ENCODE data around the gene HLA-DQB2.
"Not testable (repeated sequence)": the region's sequence is repeated elsewhere in the genome, so short reads cannot be mapped to it uniquely, and the experiment has no call there.

Gene HLA-DQB2

DNA sequence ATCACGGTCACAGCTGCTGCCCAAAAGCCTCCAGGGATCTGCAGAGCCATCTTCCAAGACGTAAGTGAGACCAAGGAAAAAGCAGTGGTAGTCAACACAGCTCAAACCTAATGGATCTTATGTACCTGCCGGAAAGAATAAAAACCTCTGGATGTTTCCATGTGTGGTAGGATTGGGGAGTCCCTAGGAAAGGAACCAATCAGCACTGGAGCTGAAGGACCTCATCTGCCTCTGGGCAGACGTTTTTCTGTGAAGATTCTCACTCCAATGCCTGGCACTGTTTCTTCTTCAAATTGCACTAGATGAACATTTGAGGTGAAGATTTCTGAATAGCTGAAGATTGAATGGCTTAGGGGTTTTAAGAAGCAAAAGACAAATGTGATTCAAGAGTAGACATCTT is at the start of gene HLA-DQB2:
Gene HLA-DQB2 (minus strand): TSS at position 112 of the 400 bp plus-strand sequence. CDS start 62 bp downstream, at position 50.
- DNase-seq (ENCODE audit: low read depth), result no peak

DNA sequence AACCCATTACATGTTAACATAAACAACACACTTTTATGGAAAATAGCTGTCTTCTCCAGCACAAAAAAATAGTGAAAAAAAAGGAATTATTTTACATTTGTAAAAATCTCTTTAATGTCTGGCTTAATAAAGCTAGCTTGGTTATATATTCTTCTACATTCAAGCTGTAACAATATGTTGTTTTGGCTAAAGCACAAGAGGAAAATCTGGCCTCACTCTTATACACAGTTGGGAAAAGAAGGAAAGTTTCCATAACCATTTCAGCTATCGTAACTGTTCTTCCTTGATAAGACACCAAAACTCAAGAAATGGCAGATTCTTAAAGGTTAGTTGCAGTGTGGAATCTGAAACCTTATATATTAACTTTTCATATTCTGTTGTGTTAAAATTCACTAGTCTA is 45.8 kb upstream of the HLA-DQB2 start:
- DNase-seq (ENCODE audit: low read depth), result no peak

DNA sequence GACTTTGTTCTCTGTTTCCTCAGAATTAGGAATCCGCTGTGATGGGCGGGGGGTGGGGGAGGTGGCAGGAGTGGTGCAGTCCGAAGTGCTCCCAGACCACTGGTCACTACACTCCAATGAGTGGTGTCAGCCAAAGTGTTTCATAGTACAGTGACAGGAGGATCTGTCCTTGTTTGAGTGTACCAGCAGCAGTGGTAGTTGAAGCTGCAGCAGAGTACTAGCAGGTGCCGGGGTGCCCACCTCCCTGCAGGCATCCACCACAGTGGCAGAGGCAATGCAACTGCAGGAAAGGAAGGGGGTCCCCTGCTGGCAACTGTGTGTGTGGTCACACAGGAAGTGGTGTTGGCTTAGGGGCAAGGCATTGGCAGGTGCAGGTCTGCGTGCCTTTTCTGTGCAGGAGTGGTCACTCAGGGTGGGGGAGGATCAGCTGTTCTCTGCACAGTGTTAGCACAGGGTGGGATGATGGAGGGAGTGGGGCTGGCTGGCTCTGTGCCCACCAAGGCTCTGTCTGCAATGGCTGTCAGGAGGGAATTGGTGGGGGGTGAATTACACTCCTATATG is 43.8 kb upstream of the HLA-DQB2 start:
- DNase-seq (ENCODE audit: low read depth), result no peak

DNA sequence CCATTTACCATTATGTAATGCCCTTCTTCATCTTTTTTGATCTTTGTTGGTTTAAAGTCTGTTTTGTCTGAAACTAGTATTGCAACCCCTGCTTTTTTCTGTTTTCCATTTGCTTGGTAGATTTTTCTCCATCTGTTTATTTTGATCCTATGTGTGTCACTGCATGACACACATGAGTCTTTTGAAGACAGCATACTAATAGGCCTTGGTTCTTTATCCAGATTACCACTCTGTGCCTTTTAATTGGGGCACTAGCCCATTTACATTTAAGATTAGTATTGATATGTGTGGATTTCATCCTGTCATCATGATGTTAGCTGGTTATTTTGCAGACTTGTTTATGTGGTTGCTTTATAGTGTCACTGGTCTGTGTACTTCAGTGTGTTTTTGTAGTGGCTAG is 42.1 kb upstream of the HLA-DQB2 start:
- DNase-seq (ENCODE audit: low read depth), result not testable (repeated sequence)

DNA sequence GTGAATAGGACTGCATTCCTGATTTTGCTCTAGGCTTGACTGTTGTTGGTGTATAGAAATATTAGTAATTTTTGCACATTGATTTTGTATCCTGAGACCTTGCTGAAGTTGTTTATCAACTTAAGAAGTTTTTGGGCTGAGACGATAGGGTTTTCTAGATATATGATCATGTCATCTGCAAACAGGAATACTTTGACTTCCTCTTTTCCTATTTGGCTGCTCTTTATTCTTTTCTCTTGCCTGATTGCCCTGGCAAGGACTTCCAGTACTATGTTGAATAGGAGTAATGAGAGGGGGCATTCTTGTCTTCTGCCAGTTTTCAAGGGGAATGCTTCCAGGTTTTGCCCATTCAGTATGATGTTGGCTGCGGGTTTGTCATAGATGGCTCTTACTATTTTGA is 40.1 kb upstream of the HLA-DQB2 start:
- DNase-seq (ENCODE audit: low read depth), result no peak

DNA sequence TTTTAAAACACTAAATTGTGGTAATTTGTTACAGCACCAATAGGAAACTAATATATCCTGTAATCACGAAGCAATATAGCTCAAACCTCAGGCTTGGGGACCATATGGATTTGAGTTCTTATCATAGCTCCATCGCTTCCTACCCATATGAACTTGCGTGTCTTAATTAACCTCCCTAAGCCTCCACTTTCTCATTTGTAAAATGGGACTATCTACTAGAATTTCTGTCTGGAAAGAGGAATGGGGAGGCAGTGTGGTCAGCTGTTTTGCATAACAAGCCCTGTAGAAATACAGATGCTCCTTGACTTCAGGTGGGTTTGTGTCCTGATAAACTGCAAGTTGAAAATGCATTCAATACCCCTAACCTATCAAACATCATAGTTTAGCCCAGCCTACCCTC is 36.4 kb upstream of the HLA-DQB2 start:
- DNase-seq (ENCODE audit: low read depth), result no peak

DNA sequence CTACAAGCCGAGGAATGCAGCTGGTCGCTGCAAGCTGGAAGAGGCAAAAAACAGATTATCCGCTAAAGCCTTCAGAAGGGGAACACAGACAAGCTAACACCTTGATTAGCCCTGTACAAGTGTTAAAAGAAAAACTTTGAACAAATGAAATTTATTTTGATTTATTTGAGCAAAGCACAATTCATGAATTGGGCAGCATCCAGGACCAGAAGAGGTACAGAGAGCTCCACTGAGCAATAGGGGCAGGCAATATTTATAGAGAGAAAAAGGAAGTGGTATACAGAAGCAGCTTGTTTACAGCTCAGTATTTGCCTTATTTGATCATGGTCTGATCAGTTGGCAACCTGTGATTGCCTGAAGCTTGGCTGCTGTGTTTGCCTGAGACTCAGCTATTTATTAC is 35.8 kb upstream of the HLA-DQB2 start:
- no peak for DNase-seq (ENCODE audit: low read depth)

DNA sequence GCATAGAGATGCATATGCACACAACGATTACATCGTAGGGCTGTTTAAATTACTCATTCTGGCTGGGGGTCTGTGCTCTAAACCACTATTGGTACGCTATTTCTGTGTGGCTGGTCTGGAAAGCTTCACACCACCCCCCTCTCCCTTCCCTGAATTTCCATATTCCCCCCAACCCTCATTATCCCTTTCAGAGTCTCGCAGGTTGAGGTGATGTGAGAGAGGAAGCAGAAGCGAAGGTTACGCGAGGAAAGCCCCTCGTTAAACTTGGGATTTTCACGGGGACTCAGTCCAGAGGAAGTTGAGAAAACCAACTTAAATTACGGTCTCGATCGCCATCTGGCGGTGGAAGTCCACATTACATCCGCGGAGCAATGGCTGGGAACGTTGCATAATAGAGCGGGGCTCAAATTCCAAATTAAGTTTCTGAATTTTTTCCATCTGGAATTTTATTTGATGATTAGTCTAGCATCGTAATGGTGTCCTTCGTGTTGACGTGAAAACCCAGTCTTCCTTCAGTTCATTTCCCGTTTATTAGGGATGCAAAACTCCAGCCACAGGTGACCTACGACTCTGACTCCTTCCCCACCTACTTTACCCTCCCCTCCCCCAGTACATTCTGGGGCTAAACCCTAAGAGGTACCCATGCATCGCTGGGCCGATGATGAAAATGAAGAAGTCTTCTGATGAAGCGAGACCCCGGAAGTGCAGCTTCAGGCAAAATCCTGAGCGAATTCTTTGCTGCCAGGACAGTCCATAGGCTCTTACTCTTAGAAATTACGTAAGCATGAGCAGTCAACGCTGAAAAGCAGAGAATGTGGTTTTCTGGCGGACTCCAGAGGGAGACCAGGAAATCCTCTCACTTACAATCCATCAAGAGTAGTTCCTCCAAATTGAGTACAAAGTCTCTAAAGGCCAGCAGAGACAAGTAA is 33.8 kb upstream of the HLA-DQB2 start:
- DNase-seq (ENCODE audit: low read depth), result peak; percentile 74

DNA sequence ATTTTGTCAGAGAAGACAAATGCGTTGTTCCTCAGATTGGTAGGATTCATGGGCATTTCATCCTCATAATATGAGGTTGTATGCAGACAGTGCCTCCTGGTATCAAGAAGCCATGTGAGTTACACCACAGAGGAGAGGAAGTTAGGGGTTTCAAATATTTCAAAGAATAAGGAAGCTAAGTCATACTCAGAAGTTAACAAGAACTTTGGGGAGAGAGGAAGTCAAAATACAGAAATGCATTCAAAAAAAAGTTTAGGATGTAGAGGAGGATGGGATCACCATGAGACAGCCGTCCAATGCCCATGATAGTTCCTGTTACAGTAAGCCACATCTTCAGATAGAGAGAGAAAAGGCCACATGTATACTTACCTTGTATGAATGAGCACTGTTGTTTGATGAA is 31.2 kb upstream of the HLA-DQB2 start:
- no peak for DNase-seq (ENCODE audit: low read depth)

DNA sequence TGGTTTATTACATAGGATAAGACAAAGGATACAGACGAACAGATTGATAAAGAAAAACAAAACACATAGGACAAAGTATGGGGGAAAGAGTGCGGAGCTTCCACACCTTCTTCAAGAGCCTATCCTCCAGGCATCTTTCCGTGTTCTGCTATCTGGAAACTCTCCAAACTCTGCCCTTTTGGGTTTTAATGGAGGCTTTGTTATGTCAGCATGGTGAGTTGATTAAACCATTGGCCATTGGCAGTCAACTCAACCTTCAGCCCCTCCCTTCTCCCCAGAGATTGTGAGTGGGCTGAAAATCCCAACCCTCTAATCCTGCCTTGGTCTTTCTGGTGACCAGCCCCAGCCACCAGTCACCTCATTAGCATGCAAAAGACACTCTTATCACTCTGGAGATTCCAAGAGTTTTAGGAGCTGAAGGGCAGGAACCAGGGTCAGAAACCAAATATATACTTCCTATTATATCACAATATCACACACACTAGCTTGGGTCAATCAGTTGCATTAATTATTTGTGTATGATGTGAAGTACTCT is 29.6 kb upstream of the HLA-DQB2 start:
- DNase-seq (ENCODE audit: low read depth), result no peak

DNA sequence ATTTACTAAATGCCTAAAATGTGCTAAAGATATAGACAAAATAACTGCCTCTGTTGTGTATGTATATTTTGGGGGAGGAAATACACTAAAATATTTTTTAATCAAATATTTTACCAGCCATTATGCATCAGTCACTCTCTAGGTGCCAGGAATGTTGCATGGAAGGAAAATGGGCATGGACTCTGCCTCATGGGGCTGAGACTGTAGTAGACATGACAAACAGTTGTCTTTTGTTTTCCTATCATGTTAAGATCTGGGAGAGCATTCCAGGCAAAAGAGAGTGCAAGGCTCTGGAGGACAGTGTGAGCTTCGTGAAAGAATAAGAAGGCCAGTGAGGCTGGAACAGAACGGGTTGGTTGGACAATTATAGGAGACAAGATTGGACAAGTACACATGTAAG is 27.0 kb upstream of the HLA-DQB2 start:
- DNase-seq (ENCODE audit: low read depth), result no peak

DNA sequence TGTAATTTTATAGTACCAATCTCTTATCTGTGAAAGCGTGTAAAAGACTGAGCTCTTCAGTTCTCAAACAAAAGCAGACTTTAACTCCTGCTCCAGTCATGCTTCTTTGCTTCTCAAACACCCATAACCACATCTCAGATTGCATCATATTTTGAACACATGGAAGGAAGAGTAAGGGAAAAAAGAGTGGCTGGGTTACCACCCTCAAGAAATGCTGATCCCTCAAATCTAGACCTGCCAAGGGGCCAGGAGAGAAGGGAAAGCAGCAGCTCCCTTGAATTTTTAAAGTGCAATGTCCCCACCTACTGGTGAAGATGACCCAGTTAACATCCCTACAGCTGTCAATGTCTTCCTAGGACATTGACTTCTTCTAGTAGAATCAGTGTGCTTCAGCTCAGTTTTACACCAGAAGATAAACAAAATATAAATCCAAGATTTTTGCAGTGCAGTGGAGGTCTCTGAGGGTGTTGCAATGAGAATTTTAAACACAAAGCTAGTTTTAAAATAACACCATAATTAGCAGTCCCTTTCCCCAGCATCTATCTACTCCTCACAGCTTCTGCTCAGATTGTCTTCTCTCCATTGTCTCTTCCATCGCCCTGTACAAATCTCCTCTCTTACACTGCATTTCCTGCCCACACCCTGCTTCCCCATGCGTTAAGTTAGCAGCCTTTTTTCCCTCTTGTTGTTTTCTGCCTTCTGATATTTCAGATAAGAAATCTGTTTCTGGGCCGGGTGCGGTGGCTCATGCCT is 22.6 kb upstream of the HLA-DQB2 start:
- DNase-seq (ENCODE audit: low read depth), result no peak

DNA sequence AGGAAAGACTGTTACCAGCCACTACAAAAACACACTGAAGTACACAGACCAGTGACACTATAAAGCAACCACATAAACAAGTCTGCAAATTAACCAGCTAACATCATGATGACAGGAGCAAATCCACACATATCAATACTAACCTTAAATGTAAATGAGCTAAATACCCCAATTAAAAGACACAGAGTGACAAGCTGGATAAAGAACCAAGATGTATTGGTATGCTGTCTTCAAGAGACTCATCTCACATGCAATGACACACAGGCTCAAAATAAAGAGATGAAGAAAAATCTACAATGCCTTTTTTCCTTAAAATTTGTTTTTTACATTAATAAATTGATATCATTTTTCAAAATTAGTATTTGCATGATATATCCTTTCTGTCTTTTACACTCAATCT is 19.6 kb upstream of the HLA-DQB2 start:
- not testable (repeated sequence) for DNase-seq (ENCODE audit: low read depth)

DNA sequence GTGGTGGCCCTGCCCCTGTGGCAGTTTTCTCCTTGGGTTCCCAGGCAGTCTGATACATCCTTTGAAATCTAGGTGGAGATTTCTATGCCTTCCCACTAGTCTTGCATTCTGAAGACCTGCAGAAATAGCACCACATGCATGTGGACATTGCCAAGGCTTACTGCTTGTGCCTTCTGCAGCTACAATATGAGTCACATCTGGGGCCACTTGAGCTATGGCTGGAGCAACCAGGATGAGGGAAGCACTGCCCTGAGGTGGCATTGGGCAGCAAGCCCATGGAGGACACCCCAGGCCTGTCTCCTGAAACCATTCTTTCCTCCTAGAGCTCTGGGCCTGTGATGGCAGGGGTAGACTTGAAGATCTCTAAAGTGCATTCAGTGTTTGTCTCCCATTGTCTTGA is 15.7 kb upstream of the HLA-DQB2 start:
- no peak for DNase-seq (ENCODE audit: low read depth)

DNA sequence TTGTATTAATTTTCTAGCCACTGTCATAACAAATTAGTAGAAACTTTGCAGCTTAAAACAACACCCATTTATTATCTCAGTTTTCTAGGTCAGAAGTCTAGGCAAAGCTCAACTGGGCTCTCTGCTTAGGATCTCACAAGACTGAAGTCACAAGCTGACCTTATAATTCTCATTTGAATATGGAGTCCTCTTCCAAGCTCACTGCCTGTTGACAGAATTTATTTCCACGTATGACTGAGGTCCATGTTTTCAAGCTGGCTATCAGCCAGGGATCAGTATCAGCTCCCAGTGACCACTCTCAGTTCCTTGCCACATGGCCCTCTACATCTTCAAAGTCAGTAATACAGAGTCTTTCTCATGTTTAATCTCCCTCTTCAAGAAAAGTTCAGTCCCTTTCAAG is 11.7 kb upstream of the HLA-DQB2 start:
- DNase-seq (ENCODE audit: low read depth), result no peak

DNA sequence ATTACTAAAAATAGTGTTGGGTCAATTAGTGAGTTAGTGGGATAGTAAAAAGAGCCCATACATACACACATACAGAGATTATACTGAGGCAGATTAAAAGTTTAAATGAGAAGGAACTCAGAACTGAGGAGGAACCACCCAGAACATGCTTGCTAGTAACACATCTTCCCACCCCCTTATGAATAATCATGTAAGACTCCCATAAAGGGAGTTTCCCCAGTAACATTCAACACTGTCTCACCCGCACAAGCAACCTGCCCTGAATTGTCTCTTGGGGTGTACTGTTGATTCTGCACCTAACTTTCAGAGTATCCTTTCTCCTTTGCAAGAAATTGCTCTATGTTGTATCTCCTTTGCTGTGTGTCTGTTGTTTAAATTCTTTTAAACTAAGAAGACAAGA is 11.1 kb upstream of the HLA-DQB2 start:
- no peak for DNase-seq (ENCODE audit: low read depth)

DNA sequence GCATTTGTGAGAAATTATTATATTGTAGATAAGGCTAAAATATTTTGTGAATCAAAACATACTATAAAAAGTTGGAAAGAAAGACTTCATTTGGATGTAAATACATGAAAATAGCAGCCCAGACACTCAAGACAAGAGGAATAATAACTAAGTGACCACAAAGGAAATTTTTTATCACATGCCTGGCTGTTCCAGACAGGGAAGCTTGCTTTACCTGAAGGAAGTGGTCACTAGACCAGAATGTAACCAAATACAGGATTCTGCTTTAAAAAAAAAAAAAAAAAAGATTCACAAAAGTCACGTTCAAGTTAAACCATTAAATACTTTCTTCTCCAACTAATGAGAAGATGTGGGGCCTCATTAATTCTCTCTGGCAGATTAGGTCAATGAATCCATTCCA is 9.3 kb upstream of the HLA-DQB2 start:
- no peak for DNase-seq (ENCODE audit: low read depth)

DNA sequence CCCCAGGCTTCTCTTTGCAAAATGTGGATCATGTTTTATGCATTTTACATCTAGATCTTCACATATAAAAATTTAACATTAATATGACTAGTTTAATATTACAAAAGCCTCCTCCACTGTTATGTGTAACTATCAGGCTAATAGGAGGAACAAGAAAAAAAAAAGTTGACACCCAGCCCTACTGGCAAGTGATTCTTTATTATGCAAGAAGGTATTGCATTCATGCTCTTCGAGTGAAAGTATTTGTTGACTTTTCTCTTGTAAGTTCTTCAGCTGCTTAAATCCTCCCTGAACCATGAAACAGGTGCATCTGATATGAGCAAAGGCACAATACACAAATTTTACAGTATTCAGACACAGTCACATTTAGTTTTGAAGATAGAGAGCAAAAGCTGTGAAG is 716 bp upstream of the HLA-DQB2 start:
- no peak for DNase-seq (ENCODE audit: low read depth)

DNA sequence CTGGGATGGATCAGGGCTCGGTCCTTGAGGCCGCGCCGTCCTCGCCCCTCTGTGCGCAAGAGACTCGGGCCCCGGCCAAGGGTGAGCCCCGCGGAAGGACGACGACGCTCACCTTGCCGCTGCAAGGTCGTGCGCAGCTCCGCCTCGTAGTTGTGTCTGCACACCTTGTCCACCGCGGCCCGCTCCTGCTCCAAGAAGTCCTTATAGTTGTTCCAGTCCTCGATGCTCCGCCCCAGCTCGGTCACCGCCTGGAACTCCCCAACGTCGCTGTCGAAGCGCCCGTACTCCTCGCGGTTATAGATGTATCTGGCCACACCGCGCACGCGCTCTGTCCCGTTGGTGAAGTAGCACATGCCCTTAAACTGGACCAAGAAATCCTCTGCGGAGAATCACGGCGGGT is 1.8 kb downstream of the HLA-DQB2 start:
- DNase-seq (ENCODE audit: low read depth), result no peak

DNA sequence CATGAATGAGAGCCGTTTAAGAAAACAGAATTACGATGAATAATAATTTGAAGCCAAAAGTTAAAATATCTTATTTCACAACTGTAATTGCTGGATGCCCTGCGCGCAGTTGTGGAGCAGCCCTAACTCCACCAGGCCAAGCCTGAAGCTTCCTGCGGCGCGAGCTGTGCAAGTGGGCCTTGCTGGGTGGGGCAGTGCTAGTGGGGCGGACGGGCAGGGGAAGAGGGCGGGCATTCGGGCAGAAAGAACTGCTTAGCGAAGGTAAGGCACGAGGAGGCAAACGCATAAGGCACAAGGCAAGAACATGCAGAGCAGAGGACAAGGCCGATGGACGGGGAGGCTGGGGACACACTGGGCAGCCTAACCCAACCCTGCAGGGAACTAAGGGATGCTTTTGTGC is 2.3 kb downstream of the HLA-DQB2 start:
- DNase-seq (ENCODE audit: low read depth), result no peak

DNA sequence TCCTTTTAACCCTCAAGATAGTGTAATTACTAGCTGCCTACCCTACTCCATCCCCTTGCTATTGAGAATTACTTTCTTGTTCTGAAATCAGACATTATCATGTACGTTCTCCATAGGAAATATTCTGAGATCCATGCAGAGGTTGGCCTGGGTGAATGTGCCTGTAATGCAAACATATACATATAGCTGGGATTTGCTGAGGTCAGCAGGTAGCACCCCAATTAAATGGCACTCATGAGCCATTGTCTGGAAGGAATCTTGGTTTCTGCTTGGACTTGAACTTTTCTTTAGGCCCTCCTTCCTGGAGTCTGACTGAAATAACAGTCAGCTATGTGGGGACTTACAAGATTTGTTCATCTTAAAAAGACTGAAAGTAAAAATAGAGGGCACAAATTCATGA is 3.7 kb downstream of the HLA-DQB2 start:
- no peak for DNase-seq (ENCODE audit: low read depth)

DNA sequence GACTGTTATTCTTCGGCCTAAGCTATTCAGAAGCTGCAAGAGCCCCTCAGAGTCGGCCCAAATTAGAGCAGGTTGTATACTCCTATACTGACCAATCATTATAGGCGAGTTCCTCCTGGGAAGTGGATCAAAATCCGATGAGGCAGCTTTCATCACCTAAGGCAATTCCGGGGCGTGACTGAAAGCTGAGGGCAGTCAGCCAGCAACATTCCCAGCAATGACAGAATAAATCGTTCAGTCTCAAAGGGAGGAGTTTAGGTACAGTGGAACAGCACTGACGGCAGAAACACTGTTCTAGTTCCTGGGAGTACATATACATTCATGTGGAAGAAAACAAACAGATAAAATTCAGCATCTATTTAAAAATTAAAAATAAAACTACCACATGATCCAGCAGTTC is 10.8 kb downstream of the HLA-DQB2 start:
- no peak for DNase-seq (ENCODE audit: low read depth)

DNA sequence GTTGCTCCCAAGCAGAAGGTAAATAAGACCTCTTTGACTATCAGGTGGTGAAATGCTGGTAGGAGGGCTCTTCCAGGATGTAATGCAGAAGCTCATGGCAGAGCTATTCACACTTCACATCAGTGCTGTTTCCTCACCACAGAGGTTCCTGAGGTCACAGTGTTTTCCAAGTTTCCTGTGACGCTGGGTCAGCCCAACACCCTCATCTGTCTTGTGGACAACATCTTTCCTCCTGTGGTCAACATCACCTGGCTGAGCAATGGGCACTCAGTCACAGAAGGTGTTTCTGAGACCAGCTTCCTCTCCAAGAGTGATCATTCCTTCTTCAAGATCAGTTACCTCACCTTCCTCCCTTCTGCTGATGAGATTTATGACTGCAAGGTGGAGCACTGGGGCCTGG is 17.7 kb downstream of the HLA-DQB2 start:
- DNase-seq (ENCODE audit: low read depth), result not testable (repeated sequence)

Data from stimulated activated CD8-positive, alpha-beta memory T cell treated with anti-CD3 and anti-CD28 coated beads, Interleukin-12 subunit alpha, Interleukin-12 subunit beta, amount 100 ng/mL, for 1 hour (primary cell).